ENCODE data around the gene GRB14.

Gene GRB14

GRCh38 chr2:164515734-164516133 is 105.5 kb downstream of the GRB14 start:
- ChIA-PET POLR2A (ENCODE audit: low non-redundant PET) (no interaction called here), CTCF (interaction anchor here (0.6 to 1.2 kb wide), 2 partner anchors 22 to 1310 kb away, joined by 3 to 4 read pairs; no protein-coding TSS in a partner anchor)
- no peak for TF ChIP-seq CTCF (conservative IDR thresholded peaks at IDR 0.05; ENCODE audit: low read depth)
- no peak for DNase-seq (ENCODE audit: low spot score)
- no peak overlapping the region for H3K27ac ChIP-seq

- ChIA-PET CTCF (interaction anchor here (0.6 to 1.2 kb wide), 2 partner anchors 9 to 1310 kb away, joined by 3 to 4 read pairs; no protein-coding TSS in a partner anchor), POLR2A (ENCODE audit: low non-redundant PET) (no interaction called here)
- DNase-seq (ENCODE audit: low spot score) = no peak
- TF ChIP-seq CTCF (conservative IDR thresholded peaks at IDR 0.05; ENCODE audit: low read depth) = no peak
- no peak overlapping the region for H3K27ac ChIP-seq
Measured at GRCh38 chr2:164515030-164515429, 106.3 kb downstream of the GRB14 start.

GRCh38 chr2:164514491-164514890 is 106.8 kb downstream of the GRB14 start:
- DNase-seq (ENCODE audit: low spot score) = peak; percentile 74
- TF ChIP-seq CTCF (conservative IDR thresholded peaks at IDR 0.05; ENCODE audit: low read depth) = no peak
- ChIA-PET POLR2A (ENCODE audit: low non-redundant PET) (interaction anchor here (0.7 kb wide), 1 partner anchor 23 kb away, joined by 3 read pairs; no protein-coding TSS in a partner anchor), CTCF (interaction anchor here (1.2 kb wide), 1 partner anchor 10 kb away, joined by 3 read pairs; no protein-coding TSS in a partner anchor)
- H3K27ac ChIP-seq = no peak overlapping the region

- DNase-seq (ENCODE audit: low spot score) = no peak
- POLR2A ChIA-PET (ENCODE audit: low non-redundant PET) = no interaction called here
- CTCF ChIA-PET = no interaction called here
- no peak for TF ChIP-seq CTCF (conservative IDR thresholded peaks at IDR 0.05; ENCODE audit: low read depth)
- H3K27ac ChIP-seq = no peak overlapping the region
Measured at GRCh38 chr2:164512871-164513270, 108.4 kb downstream of the GRB14 start.

GRCh38 chr2:164511738-164512137 is 109.5 kb downstream of the GRB14 start:
- DNase-seq (ENCODE audit: low spot score) = no peak
- no peak overlapping the region for H3K27ac ChIP-seq
- ChIA-PET CTCF (no interaction called here), POLR2A (ENCODE audit: low non-redundant PET) (no interaction called here)
- TF ChIP-seq CTCF (conservative IDR thresholded peaks at IDR 0.05; ENCODE audit: low read depth) = no peak

- no peak overlapping the region for H3K27ac ChIP-seq
- POLR2A ChIA-PET (ENCODE audit: low non-redundant PET) = no interaction called here
- CTCF ChIA-PET = no interaction called here
- DNase-seq (ENCODE audit: low spot score) = no peak
- no peak for TF ChIP-seq CTCF (conservative IDR thresholded peaks at IDR 0.05; ENCODE audit: low read depth)
Measured at GRCh38 chr2:164510895-164511294, 110.4 kb downstream of the GRB14 start.

Data from RWPE1 (cell line).